ENCODE measurements around the gene TBX1. TPM values are rescaled to one million over a fixed set of nuclear protein-coding genes. Genes with fewer than 3 reads are reported as not detected.

The TBX1 gene
- total RNA-seq, 1 experiment from 2014 or later = 3.9 TPM

- TF ChIP-seq SP1 (IDR thresholded peaks at IDR 0.05; ENCODE audit: low read depth) = no peak
These were observed 38.2 kb upstream of the TBX1 start (continued) for GRCh38 chr22:19722178-19722981.

GRCh38 chr22:19722982-19723231, 37.7 kb upstream of the TBX1 start:
- ChIA-PET CTCF (no interaction called here), RAD21 (ENCODE audit: low non-redundant PET in 1 of 2, low total read pairs in 2 of 2, uncharacterized antibody in 2 of 2, unreplicated experiment in 2 of 2) (no interaction called here), POLR2A (no interaction called here)
- Histone ChIP-seq H3K9me3 (ENCODE audit: control insufficient read depth in 1 of 2, insufficient read depth in 1 of 2, low read depth in 1 of 2, low read length in 2 of 2) (no peaks in the 10 kb centered on the region), H3K9me2 (ENCODE audit: insufficient read depth) (no peaks in the 10 kb centered on the region), H3K27ac (ENCODE audit: low read depth, low read length) (peak overlapping the region; percentile 40; the same call in 1 of the 2 replicates), H3K9ac (ENCODE audit: low read length) (peak overlapping the region; percentile 44; the same call in 1 of the 2 replicates), H4K20me1 (ENCODE audit: insufficient read depth) (no peaks in the 10 kb centered on the region), H3K27me3 (ENCODE audit: insufficient read depth, low read length) (no peaks in the 10 kb centered on the region), H3K4me2 (ENCODE audit: low read length) (peak overlapping the region; percentile 73), H3K4me3 (replicated peaks in 1 of 2; ENCODE audit: low read depth in 1 of 2, low read length in 2 of 2) (peak overlapping the region in 1 of 2 experiments; percentile 52; a peak in 3 of 4 replicates), H3K4me1 (ENCODE audit: control insufficient read depth in 1 of 2, insufficient read depth in 2 of 2, low read length in 2 of 2) (peaks cover 17 to 24% of the 10 kb centered on the region in 2 experiments), H2AFZ (ENCODE audit: low read depth, low read length, poor library complexity, severe bottlenecking) (no peak overlapping the region), H3K79me2 (ENCODE audit: insufficient read depth, low read length) (no peaks in the 10 kb centered on the region), H3K36me3 (ENCODE audit: control insufficient read depth in 1 of 2, insufficient read depth in 2 of 2, low read length in 2 of 2) (no peaks in the 10 kb centered on the region; a peak in 1 of 4 replicates)
- intact Hi-C loops (cut with micrococcal nuclease) = no loop called here
- ATAC-seq (no peak), DNase-seq (ENCODE audit: low read depth, low spot score) (no peak)
- no peak for TF ChIP-seq POLR2A (IDR thresholded peaks at IDR 0.05; ENCODE audit: borderline replicate concordance, extremely low read depth, insufficient read depth, insufficient read length)
- no peak for TF ChIP-seq EZH2phosphoT487 (IDR thresholded peaks at IDR 0.05; ENCODE audit: borderline replicate concordance)
- no peak for TF ChIP-seq POLR2AphosphoS5 (IDR thresholded peaks at IDR 0.05; ENCODE audit: low read depth, low read length)
- TF ChIP-seq SIN3A (IDR thresholded peaks at IDR 0.05; ENCODE audit: low read depth) = no peak
- TF ChIP-seq YY1 (IDR thresholded peaks at IDR 0.05; ENCODE audit: extremely low read depth, insufficient replicate concordance, low read depth, low read length) = no peak
- TF ChIP-seq ATF3 (IDR thresholded peaks at IDR 0.05) = no peak
- no peak for TF ChIP-seq TCF7L2 (IDR thresholded peaks at IDR 0.05; ENCODE audit: borderline replicate concordance, extremely low read depth, insufficient read depth, insufficient read length)
- TF ChIP-seq ZFX (IDR thresholded peaks at IDR 0.05) = no peak
- TF ChIP-seq REST (IDR thresholded peaks at IDR 0.05; ENCODE audit: low read depth) = no peak
- no peak for TF ChIP-seq CEBPB (IDR thresholded peaks at IDR 0.05; ENCODE audit: low read depth)
- TF ChIP-seq CBX3 (IDR thresholded peaks at IDR 0.05; ENCODE audit: low read depth) = no peak
- TF ChIP-seq FOSL1 (IDR thresholded peaks at IDR 0.05; ENCODE audit: low read depth) = no peak
- no peak for TF ChIP-seq SRF (IDR thresholded peaks at IDR 0.05; ENCODE audit: low read depth)
- TF ChIP-seq ZBTB33 (IDR thresholded peaks at IDR 0.05; ENCODE audit: extremely low read depth, insufficient replicate concordance, low read length) = no peak
- TF ChIP-seq ELF1 (IDR thresholded peaks at IDR 0.05; ENCODE audit: borderline replicate concordance, low read depth) = no peak
- TF ChIP-seq ZNF274 (IDR thresholded peaks at IDR 0.05; ENCODE audit: low read depth, low read length) = no peak
- BruUV-seq (replicated peaks) = no TSS peak

Measured in HCT116 (cell line).